Activated CD4-positive, alpha-beta T cell treated with anti-CD3 and anti-CD28 coated beads for 4 hours (primary cell): ENCODE results near the gene CDC45.
A peak's percentile ranks its signal among the peaks of the same experiment; 100 is the strongest.
"Not testable (repeated sequence)": the region's sequence is repeated elsewhere in the genome, so short reads cannot be mapped to it uniquely, and the experiment has no call there.

ENCODE experiments used
- DNase-seq, 2 donors: peaks; one replicate each; pipeline ENCODE4 v3.0.0-alpha.2; 2020

The CDC45 gene, protein sequence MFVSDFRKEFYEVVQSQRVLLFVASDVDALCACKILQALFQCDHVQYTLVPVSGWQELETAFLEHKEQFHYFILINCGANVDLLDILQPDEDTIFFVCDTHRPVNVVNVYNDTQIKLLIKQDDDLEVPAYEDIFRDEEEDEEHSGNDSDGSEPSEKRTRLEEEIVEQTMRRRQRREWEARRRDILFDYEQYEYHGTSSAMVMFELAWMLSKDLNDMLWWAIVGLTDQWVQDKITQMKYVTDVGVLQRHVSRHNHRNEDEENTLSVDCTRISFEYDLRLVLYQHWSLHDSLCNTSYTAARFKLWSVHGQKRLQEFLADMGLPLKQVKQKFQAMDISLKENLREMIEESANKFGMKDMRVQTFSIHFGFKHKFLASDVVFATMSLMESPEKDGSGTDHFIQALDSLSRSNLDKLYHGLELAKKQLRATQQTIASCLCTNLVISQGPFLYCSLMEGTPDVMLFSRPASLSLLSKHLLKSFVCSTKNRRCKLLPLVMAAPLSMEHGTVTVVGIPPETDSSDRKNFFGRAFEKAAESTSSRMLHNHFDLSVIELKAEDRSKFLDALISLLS

DNA sequence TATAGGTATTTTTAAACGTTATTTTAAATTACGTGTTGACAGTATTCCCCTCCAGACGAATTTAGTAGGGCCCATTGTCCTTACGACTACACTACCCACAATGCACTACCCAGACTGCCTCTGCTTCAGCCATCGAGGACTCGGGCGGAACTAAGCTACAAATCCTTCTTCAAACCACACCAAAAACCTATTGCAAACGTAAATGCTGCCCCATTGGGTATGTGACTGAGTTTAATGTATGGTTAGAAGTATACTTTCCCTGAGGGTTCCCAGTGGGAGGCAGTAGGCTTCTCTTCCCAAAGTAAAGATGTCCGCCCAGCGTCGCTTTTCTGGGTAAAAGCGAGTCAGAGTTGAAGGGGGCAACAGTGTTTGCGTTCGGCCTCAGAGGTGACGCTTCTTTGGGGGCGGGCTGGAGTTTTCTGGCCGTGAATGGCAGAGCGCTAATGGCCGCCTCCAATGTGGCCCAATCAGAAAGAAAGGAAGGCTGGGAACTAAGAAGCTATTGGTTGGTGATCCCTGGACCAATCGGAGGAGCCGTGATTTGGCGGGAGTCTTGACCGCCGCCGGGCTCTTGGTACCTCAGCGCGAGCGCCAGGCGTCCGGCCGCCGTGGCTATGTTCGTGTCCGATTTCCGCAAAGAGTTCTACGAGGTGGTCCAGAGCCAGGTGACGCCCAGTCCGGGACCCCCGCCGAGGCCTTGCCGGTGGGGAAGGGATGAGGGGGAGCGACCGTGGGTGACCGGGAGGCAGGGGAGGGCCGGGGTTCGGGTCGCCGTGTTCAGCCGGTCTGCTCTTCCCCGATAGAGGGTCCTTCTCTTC lies at the start of gene CDC45:
CDC45 (plus strand) TSS at position 566 of the 818 bp plus-strand sequence; CDS start at position 615, 49 bp downstream.
- DNase-seq = peak; percentile 92 to 93

DNA sequence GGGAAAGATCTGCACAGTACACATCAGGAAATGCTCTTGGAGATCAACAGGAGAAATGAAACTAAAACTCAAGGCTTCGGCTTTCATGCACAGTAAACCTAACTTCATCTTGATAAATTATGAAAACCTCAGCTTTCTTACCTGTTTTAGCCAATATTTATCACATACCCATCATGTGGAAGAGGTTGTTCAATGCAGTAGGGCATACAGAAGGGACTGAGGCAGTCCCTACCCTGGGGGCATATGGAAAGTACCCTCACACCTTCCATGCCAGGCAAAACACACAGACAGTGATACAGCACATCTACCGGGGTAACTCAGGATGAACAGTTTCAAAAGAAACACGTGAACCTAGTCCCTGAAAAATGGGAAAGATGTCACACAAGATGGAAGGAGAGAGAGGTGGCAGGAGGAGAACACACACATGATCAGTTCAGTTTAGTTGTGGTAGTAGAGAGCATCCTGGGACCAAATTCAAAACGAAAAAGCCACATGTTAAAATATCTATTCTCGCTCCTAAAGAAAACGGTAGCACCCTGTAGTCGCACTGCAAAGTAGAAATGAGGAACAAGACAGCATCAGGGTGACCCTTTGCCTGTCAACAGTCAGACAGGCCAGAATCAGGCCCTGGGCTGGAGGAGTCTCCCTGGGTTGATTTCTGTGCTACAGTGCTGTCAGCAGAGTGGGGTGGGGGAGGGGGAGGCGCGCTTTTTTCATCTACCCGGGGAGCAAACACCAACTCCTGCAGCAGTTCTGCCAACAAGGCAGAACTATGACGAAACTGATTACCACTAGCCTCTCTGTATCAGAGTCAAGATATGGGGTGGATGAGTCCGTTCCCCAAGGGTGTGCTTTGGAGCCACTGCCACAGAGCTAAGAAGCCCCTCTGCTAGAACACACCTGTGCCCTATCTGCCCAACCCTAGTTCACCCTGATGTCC lies 49.5 kb upstream of the CDC45 start:
- peak in 1 of 2 donors; percentile 21 for DNase-seq

DNA sequence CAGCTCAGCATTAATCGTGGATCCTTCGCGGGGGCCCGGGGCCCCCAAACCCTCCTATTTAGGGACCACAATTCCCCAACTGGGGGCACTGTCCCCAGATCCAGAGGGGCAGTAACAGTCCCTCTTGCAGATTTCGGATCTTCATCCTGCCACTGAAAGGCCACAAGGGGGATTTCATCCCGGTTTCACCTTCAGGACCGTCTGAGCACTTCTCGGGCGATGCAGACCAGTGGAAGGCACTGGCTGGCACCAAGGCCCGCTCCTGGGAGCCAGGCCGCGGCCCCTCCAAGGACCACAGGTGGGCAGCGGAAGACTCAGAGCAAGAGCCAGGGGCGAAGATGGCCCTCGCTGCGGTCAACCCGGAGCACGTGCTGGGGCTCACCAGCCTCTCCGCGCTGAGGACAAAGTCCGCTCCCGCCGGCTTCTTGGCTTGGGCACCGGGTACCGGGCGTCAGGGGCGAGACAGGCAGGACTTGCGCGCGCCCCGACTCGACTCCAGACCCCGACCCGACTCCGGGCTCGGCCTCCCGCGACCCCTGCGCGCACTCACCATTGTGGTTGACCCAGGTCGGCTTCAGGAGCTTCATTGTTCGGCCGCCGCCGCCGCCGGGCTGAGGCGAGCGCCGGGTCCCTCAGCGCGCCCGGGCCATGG lies 48.7 kb upstream of the CDC45 start:
- DNase-seq = peak in 1 of 2 donors; percentile 16

DNA sequence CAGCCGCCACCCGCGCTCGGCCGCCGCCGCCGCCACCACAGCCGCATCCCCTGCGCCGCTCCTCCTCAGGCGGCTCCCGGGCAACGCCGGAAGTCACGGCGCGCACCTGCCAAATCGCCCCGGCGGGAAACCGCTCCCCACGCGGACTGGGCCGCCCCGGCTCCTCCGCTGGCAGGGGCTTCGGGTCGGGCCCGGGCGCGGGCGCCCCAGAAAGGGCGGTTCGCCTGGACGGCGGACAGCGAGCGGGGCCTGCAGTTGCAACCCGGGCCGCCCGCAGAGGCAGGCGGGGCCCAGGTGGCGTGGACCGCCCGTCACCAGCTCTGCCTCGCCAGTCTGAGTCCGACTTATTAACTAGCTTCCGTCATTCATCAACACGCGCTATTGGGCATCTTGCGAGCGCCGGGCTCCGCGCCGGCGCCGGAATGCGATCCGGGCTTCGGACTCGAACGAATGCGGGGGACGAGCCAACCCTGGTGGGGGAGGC lies 48.0 kb upstream of the CDC45 start, which contains the start of gene HIRA:
HIRA (minus strand) TSS at position 85 of the 484 bp plus-strand sequence. CDS start 257 bp downstream, outside the sequence.
- DNase-seq = peak; percentile 82 to 86

GRCh38 chr22:19432133-19432851 lies 47.4 kb upstream of the CDC45 start, which contains the start of gene MRPL40:
Gene MRPL40 (plus strand): TSS chr22:19432545. CDS start chr22:19432555, 10 bp downstream.
- DNase-seq = peak; percentile 87 to 91

GRCh38 chr22:19434401-19434800 lies 45.3 kb upstream of the CDC45 start:
- DNase-seq = no peak

- DNase-seq = no peak
These were observed 44.7 kb upstream of the CDC45 start for GRCh38 chr22:19434829-19435580.

DNA sequence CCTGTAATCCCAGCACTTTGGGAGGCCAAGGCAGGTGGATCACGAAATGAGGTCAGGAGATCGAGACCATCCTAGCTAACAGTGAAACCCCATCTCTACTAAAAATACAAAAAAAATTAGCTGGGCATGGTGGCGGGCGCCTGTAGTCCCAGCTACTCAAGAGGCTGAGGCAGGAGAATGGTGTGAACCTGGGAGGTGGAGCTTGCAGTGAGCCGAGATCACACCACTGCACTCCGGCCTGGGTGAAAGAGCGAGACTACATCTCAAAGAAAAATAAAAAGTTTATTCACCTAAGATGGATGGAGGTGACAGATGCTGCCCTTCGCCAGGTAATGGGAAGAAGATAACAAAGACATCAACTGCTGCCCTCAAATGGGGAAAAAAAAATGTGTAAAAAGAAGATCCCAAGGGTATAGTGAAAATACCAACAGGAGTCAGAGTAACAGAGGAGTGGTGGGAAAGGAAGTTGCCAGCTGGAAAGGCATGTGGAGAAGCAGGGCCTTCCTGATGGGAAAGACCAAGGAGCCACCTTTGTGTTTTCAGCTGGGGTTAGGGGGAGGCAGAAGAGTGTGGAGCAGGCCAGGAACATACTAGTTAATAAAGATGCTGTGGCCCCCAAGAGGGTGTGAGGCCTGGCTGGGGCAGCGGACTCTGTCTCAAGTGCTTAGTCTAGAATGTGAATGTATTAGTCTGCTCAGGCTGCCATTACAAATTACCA lies 43.1 kb upstream of the CDC45 start:
- not testable (repeated sequence) for DNase-seq

DNA sequence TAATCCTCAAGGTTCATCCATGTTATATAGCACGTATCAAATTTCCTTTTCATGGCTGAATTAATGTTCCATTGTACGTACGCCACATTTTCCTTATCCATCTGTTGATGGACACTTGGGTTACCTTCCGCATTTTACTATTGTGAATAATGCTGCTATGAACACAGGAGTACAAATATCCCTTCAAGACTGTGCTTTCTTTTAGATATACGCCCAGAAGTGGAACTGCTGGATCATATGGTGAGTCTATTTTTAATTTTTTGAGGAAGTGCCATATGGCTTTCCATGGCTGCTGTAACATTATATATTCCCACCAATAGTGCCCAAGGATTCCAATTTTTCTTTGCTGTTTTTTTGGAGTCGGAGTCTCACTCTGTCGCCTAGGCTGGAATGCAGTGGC lies 41.4 kb upstream of the CDC45 start:
- DNase-seq = no peak

GRCh38 chr22:19440411-19441195 lies 39.1 kb upstream of the CDC45 start:
- no peak for DNase-seq

- no peak for DNase-seq
These were observed 37.6 kb upstream of the CDC45 start for GRCh38 chr22:19442166-19442565.

DNA sequence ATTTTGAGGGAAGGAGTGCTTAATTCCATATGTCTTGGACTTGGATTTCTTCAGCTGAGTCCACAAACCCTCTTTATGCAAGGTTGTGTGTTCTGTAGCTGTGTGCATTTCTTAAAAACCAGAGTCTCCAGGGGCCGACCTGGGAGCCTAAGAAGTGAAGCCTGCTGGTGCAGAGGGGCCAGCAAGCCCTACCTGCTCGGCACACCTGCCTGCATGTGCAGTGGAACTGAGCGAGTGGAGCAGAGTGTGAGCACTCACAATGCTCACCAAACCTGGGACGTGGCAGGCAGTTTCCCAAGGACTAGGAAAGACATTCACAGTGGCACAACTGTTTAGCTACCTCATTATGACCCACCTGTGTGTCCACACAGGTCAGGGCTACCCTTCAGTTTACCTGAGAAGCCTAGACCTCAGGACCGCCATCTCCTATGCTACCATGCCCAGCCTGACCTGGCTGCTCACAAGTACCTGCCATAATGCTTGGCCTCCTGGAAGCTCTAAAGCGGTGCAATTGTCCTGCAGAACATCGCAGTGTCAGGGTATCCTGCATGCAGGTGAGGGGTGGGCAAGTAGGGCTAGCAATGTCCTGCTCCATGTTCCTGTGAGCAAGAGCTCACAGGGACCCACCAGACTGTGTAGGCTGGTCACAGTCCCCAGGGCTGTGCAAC lies 36.0 kb upstream of the CDC45 start:
- no peak for DNase-seq

- DNase-seq = not testable (repeated sequence)
These were observed 34.3 kb upstream of the CDC45 start for GRCh38 chr22:19445279-19445982.

- DNase-seq = no peak
These were observed 33.0 kb upstream of the CDC45 start for GRCh38 chr22:19446603-19447329.

- peak; percentile 81 to 85 for DNase-seq
These were observed 32.2 kb upstream of the CDC45 start, which contains the start of gene C22orf39 for GRCh38 chr22:19447330-19448075. Gene C22orf39 (minus strand): TSS chr22:19447711. CDS start chr22:19447688, 23 bp downstream.
